Measurements from ENCODE around the gene LITAF. TPM values are rescaled to one million over a fixed set of nuclear protein-coding genes. Genes with fewer than 3 reads are reported as not detected.

Gene LITAF
- total RNA-seq, 3 donors from 2014 or later (not counting 1 experiment from before 2014, with no cell fraction given), result 584 to 772 (median 726) TPM

DNA sequence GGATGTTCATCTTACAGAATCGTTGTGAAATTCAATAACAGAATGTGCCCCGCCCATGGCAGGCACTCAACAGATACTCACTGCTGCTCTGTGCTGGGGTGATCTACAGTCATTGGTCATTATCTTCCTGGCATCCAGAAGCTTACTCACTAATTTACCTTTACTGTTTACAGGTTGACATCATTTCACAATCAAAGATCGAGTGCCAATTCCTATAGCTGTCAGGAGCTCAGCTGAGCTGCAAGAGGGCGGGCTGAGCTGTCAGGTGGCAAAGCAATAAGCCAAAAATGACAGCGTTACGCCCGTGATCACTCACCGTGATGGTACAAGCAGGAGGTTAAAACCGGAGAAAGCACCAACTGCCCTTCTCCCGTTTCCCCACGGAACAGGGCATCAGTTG, 51.2 kb downstream of the LITAF start:
- no peak for ATAC-seq
- Mint-ChIP-seq H3K27me3 (ENCODE audit: low read depth in 2 of 2) (peaks cover 8% of the 10 kb centered on the region in 2 donors), H3K36me3 (no peaks in the 10 kb centered on the region), H3K9me3 (no peaks in the 10 kb centered on the region), H3K27ac (peak overlapping the region in 1 of 2 donors; percentile 45), H3K4me1 (peaks cover 45 to 46% of the 10 kb centered on the region in 2 donors), H3K4me3 (peak overlapping the region; percentile 50)
- TF ChIP-seq, protein P1, sequence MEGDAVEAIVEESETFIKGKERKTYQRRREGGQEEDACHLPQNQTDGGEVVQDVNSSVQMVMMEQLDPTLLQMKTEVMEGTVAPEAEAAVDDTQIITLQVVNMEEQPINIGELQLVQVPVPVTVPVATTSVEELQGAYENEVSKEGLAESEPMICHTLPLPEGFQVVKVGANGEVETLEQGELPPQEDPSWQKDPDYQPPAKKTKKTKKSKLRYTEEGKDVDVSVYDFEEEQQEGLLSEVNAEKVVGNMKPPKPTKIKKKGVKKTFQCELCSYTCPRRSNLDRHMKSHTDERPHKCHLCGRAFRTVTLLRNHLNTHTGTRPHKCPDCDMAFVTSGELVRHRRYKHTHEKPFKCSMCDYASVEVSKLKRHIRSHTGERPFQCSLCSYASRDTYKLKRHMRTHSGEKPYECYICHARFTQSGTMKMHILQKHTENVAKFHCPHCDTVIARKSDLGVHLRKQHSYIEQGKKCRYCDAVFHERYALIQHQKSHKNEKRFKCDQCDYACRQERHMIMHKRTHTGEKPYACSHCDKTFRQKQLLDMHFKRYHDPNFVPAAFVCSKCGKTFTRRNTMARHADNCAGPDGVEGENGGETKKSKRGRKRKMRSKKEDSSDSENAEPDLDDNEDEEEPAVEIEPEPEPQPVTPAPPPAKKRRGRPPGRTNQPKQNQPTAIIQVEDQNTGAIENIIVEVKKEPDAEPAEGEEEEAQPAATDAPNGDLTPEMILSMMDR (IDR thresholded peaks at IDR 0.05), result no peak
- peaks cover 43% of the 10 kb centered on the region for H3K4me1 ChIP-seq (ENCODE audit: control insufficient read depth, insufficient read depth, low read length)
- H3K27me3 ChIP-seq (ENCODE audit: control insufficient read depth, insufficient read depth, low read length), result no peaks in the 10 kb centered on the region
- H3K27ac ChIP-seq (ENCODE audit: low read length), result no peak overlapping the region
- no peak overlapping the region for H3K4me3 ChIP-seq (ENCODE audit: low read length)
- intact Hi-C loops (cut with micrococcal nuclease), result no loop called here
- no peaks in the 10 kb centered on the region for H3K36me3 ChIP-seq (ENCODE audit: control insufficient read depth, insufficient read depth, low read length)
- WGBS (ENCODE audit: insufficient coverage), result 88% methylated on average over 11 of the region's 11 CpGs
- H3K9me3 ChIP-seq (ENCODE audit: control insufficient read depth, insufficient read depth, low read length), result no peaks in the 10 kb centered on the region
- DNase-seq, result no peak

- no peak overlapping the region for H3K4me3 Mint-ChIP-seq
- no peaks in the 10 kb centered on the region for H3K9me3 Mint-ChIP-seq
- ATAC-seq, result no peak
- no peak overlapping the region for H3K27ac Mint-ChIP-seq
- H3K36me3 Mint-ChIP-seq, result no peaks in the 10 kb centered on the region
- intact Hi-C loops (cut with micrococcal nuclease), result no loop called here
- Histone ChIP-seq H3K4me3 (ENCODE audit: low read length) (no peak overlapping the region), H3K27ac (ENCODE audit: low read length) (no peak overlapping the region), H3K4me1 (ENCODE audit: control insufficient read depth, insufficient read depth, low read length) (peaks cover 38% of the 10 kb centered on the region), H3K27me3 (ENCODE audit: control insufficient read depth, insufficient read depth, low read length) (no peaks in the 10 kb centered on the region), H3K36me3 (ENCODE audit: control insufficient read depth, insufficient read depth, low read length) (no peaks in the 10 kb centered on the region), H3K9me3 (ENCODE audit: control insufficient read depth, insufficient read depth, low read length) (no peaks in the 10 kb centered on the region)
- H3K27me3 Mint-ChIP-seq (ENCODE audit: low read depth in 2 of 2), result peaks cover 8 to 9% of the 10 kb centered on the region in 2 donors
- H3K4me1 Mint-ChIP-seq, result peaks cover 37 to 39% of the 10 kb centered on the region in 2 donors
- no peak for DNase-seq
- WGBS (ENCODE audit: insufficient coverage), result 100% methylated on average over 2 of the region's 2 CpGs
- TF ChIP-seq, protein P1 (IDR thresholded peaks at IDR 0.05), result no peak
These were observed 52.5 kb downstream of the LITAF start for GRCh38 chr16:11534262-11534661.

- Mint-ChIP-seq H3K27me3 (ENCODE audit: low read depth in 2 of 2) (peaks cover 8 to 9% of the 10 kb centered on the region in 2 donors), H3K36me3 (no peaks in the 10 kb centered on the region), H3K9me3 (no peaks in the 10 kb centered on the region), H3K4me1 (peaks cover 31 to 34% of the 10 kb centered on the region in 2 donors), H3K27ac (no peak overlapping the region), H3K4me3 (no peak overlapping the region)
- WGBS (ENCODE audit: insufficient coverage), result 95% methylated on average over 4 of the region's 5 CpGs
- Histone ChIP-seq H3K36me3 (ENCODE audit: control insufficient read depth, insufficient read depth, low read length) (no peaks in the 10 kb centered on the region), H3K9me3 (ENCODE audit: control insufficient read depth, insufficient read depth, low read length) (no peaks in the 10 kb centered on the region), H3K4me3 (ENCODE audit: low read length) (no peak overlapping the region), H3K27ac (ENCODE audit: low read length) (no peak overlapping the region), H3K4me1 (ENCODE audit: control insufficient read depth, insufficient read depth, low read length) (peaks cover 32% of the 10 kb centered on the region), H3K27me3 (ENCODE audit: control insufficient read depth, insufficient read depth, low read length) (no peaks in the 10 kb centered on the region)
- ATAC-seq, result no peak
- intact Hi-C loops (cut with micrococcal nuclease), result no loop called here
- TF ChIP-seq, protein P1 (IDR thresholded peaks at IDR 0.05), result no peak
- no peak for DNase-seq
These were observed 53.1 kb downstream of the LITAF start for GRCh38 chr16:11533588-11533987.

Data from natural killer cell (primary cell).